ENCODE results near the gene TP53INP2. TPM values are rescaled to one million over a fixed set of nuclear protein-coding genes. Genes with fewer than 3 reads are reported as not detected.

The TP53INP2 gene
- total RNA-seq, 1 experiment from 2014 or later = 7.1 TPM

DNA sequence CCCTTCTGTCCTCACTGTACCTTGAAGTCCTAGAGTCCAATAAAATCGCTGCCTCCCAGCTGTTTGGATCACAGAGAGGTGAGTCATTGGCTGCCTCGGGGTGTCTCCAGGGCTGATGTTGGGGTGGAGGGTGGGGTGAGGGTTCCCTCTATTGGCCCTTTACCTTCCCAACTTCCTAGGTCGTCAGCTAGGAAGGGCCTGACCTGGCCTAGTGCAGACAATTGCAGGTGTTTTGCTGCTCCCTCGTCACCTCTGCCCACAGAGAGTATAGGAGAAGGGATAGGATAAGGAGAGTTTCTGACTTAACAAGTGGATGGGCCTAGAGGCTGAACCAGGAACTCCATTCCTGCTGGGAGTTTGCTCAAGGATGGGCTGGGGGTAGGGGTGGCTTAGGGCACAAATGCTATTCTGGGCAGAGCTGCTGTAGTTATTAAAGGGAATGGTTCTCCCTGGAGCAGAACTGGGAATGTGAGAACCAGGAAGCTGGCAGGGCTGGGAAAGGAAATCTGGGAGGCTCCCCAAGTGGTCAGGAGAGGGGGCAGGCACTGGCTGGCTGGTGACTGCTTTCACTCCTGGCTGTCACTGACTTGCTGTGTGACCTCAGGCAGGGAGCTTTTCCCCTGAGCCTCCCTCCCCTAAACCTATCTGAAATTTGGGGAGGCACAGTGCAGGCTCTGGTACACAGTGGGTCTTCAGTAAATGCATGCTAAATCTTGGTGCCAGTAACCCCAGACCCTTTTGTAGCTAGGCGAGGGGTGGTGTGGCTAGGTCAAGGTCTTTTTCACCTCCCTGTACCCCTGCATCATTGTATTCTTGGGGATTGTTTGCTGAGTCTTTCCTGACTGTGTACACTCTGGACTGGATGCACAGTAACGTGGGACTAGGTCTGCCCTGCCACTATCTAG is 1.5 kb downstream of the TP53INP2 start:
- intact Hi-C loops (cut with micrococcal nuclease) = loop anchor here (5.0 kb wide), 1 partner anchor 393 kb away; no protein-coding TSS in a partner anchor
- Histone ChIP-seq H3K9me2 (ENCODE audit: insufficient read depth) (no peaks in the 10 kb centered on the region), H3K4me2 (ENCODE audit: low read length) (peak overlapping the region; percentile 99), H4K20me1 (ENCODE audit: insufficient read depth) (no peaks in the 10 kb centered on the region), H3K27me3 (ENCODE audit: insufficient read depth, low read length) (no peaks in the 10 kb centered on the region), H3K27ac (ENCODE audit: low read depth, low read length) (peak overlapping the region; percentile 0; the same call in 1 of the 2 replicates), H3K9me3 (ENCODE audit: control insufficient read depth in 1 of 2, insufficient read depth in 1 of 2, low read depth in 1 of 2, low read length in 2 of 2) (no peaks in the 10 kb centered on the region), H3K4me3 (replicated peaks in 1 of 2; ENCODE audit: low read depth in 1 of 2, low read length in 2 of 2) (peak overlapping the region in 1 of 2 experiments; percentile 77; a peak in 1 of 4 replicates), H3K36me3 (ENCODE audit: control insufficient read depth in 1 of 2, insufficient read depth in 2 of 2, low read length in 2 of 2) (no peaks in the 10 kb centered on the region), H3K79me2 (ENCODE audit: insufficient read depth, low read length) (no peaks in the 10 kb centered on the region), H3K4me1 (ENCODE audit: control insufficient read depth in 1 of 2, insufficient read depth in 2 of 2, low read length in 2 of 2) (peaks cover 26 to 50% of the 10 kb centered on the region in 2 experiments), H3K9ac (ENCODE audit: low read length) (peak overlapping the region; percentile 81), H2AFZ (ENCODE audit: low read depth, low read length, poor library complexity, severe bottlenecking) (no peak overlapping the region)
- ChIA-PET RAD21 (ENCODE audit: low non-redundant PET in 1 of 2, low total read pairs in 2 of 2, uncharacterized antibody in 2 of 2, unreplicated experiment in 2 of 2) (interaction anchor here in 1 of 2 experiments (1.3 kb wide), 1 partner anchor 393 kb away, joined by 3 read pairs; no protein-coding TSS in a partner anchor), CTCF (interaction anchor here (1.5 to 1.8 kb wide), 3 partner anchors 142 to 515 kb away, joined by 4 to 5 read pairs (median 5); no protein-coding TSS in a partner anchor), POLR2A (interaction anchor here (0.6 to 1.2 kb wide), 2 partner anchors 154 to 200 kb away, joined by 3 read pairs; no protein-coding TSS in a partner anchor)
- no peak for ATAC-seq
- TF ChIP-seq, protein P1, sequence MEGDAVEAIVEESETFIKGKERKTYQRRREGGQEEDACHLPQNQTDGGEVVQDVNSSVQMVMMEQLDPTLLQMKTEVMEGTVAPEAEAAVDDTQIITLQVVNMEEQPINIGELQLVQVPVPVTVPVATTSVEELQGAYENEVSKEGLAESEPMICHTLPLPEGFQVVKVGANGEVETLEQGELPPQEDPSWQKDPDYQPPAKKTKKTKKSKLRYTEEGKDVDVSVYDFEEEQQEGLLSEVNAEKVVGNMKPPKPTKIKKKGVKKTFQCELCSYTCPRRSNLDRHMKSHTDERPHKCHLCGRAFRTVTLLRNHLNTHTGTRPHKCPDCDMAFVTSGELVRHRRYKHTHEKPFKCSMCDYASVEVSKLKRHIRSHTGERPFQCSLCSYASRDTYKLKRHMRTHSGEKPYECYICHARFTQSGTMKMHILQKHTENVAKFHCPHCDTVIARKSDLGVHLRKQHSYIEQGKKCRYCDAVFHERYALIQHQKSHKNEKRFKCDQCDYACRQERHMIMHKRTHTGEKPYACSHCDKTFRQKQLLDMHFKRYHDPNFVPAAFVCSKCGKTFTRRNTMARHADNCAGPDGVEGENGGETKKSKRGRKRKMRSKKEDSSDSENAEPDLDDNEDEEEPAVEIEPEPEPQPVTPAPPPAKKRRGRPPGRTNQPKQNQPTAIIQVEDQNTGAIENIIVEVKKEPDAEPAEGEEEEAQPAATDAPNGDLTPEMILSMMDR (IDR thresholded peaks at IDR 0.05 in 2 of 3, conservative IDR thresholded peaks at IDR 0.05 in 1 of 3; ENCODE audit: borderline replicate concordance in 1 of 3, insufficient read depth in 1 of 3, low read depth in 2 of 3, low read length in 2 of 3) = peak in 2 of 3 experiments; percentile 23 to 29; a peak in 2 of 6 replicates
- no peak for TF ChIP-seq SIN3A (IDR thresholded peaks at IDR 0.05; ENCODE audit: low read depth)
- peak; percentile 59 for TF ChIP-seq RAD21 (IDR thresholded peaks at IDR 0.05; ENCODE audit: low read depth)
- TF ChIP-seq, protein P2, sequence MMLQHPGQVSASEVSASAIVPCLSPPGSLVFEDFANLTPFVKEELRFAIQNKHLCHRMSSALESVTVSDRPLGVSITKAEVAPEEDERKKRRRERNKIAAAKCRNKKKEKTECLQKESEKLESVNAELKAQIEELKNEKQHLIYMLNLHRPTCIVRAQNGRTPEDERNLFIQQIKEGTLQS (IDR thresholded peaks at IDR 0.05) = no peak
- TF ChIP-seq FOSL1 (IDR thresholded peaks at IDR 0.05; ENCODE audit: low read depth) = peak; percentile 31; the same call in 1 of the 2 replicates
- DNase-seq (ENCODE audit: low read depth, low spot score) = no peak
- BruUV-seq (replicated peaks) = no TSS peak

Measured in HCT116 (cell line).